ENCODE results near the gene LRP5.

DNA sequence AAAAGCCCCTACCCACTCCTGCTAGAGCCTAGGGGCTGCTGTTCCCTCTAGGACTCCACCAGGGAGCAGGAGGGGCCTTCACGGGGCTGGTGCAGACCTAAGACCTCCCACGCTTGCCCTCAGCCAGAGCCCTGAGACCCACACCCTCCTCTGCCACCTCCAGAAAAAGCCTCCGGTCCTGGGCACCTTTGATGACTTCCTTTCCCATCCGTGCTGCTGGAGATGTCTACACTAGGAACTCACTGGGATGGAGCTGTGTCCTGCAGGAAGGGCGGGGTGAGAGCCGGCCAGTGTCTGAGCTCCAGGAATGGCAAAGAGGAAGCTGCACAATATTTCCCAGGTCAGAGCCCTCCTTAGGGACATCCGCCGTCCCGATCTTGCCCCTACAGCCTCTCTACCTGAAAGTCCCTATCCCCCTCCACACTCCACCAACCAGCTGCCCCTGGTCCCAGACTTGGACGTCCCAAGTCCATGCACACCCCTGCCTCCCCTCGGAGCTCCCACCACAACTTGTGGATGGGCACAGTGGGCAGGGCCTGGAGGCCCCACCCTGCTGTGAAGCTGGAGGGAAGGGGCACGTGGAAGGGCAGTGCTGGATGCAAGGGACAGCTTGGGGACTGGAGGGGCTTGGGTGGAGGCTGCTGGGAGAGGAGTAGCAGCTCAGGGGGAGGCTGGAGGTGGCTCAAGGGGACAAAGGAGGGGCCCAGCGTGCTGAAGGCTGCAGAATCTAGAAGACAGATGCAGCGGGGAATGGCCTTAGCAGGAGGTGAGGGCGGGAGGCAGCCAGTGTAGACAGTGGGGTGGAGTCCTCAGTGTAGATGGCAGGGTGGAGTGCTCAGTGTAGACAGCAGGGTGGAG, 13.5 kb upstream of the LRP5 start:
- TF ChIP-seq POLR2A (IDR thresholded peaks at IDR 0.05), result no peak
- TF ChIP-seq, protein P1, sequence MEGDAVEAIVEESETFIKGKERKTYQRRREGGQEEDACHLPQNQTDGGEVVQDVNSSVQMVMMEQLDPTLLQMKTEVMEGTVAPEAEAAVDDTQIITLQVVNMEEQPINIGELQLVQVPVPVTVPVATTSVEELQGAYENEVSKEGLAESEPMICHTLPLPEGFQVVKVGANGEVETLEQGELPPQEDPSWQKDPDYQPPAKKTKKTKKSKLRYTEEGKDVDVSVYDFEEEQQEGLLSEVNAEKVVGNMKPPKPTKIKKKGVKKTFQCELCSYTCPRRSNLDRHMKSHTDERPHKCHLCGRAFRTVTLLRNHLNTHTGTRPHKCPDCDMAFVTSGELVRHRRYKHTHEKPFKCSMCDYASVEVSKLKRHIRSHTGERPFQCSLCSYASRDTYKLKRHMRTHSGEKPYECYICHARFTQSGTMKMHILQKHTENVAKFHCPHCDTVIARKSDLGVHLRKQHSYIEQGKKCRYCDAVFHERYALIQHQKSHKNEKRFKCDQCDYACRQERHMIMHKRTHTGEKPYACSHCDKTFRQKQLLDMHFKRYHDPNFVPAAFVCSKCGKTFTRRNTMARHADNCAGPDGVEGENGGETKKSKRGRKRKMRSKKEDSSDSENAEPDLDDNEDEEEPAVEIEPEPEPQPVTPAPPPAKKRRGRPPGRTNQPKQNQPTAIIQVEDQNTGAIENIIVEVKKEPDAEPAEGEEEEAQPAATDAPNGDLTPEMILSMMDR (IDR thresholded peaks at IDR 0.05), result no peak

Measured in thyroid gland (tissue), 4 donors.